ENCODE data around the gene ZNF586.
"Not testable (repeated sequence)": the region's sequence is repeated elsewhere in the genome, so short reads cannot be mapped to it uniquely, and the experiment has no call there.

ZNF586 gene

DNA sequence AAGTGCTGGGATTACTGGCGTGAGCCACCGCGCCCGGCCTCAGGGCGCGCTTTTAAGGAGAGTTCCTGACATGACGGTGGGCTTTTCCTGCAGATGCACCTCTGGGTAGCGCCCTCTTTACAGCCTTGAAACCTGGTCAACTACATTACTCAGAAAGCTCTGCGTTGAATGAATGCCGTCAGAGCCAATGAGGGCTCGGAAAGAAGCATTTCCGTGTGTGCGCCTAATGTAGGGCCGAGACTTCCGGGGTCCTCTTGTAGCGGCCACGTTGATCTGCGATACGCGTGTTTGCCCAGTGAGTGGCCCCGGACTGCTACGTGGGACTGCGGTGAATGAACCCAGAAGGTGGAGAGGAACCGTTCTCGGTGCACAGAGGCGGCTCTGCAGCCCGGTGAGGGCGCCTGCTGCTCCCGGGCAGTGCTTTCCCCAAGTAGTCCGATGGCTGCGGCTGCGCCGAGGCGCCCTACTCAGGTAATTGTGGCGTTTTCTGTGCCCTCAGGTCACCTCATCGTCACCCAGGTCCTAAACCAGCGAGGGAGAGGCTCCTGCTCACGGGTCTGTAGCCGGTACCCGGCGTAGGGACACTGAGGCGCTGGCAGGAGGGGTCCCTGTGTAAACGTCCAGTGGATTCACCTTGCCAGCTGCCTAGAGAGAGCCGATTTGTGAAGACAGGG lies 50.1 kb downstream of the ZNF586 start:
- H3K4me3 ChIP-seq (ENCODE audit: low read depth, low read length) = peak overlapping the region; percentile 100
- TF ChIP-seq, protein P1, sequence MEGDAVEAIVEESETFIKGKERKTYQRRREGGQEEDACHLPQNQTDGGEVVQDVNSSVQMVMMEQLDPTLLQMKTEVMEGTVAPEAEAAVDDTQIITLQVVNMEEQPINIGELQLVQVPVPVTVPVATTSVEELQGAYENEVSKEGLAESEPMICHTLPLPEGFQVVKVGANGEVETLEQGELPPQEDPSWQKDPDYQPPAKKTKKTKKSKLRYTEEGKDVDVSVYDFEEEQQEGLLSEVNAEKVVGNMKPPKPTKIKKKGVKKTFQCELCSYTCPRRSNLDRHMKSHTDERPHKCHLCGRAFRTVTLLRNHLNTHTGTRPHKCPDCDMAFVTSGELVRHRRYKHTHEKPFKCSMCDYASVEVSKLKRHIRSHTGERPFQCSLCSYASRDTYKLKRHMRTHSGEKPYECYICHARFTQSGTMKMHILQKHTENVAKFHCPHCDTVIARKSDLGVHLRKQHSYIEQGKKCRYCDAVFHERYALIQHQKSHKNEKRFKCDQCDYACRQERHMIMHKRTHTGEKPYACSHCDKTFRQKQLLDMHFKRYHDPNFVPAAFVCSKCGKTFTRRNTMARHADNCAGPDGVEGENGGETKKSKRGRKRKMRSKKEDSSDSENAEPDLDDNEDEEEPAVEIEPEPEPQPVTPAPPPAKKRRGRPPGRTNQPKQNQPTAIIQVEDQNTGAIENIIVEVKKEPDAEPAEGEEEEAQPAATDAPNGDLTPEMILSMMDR (IDR thresholded peaks at IDR 0.05; ENCODE audit: borderline replicate concordance, insufficient read depth, low read depth, low read length) = no peak

DNA sequence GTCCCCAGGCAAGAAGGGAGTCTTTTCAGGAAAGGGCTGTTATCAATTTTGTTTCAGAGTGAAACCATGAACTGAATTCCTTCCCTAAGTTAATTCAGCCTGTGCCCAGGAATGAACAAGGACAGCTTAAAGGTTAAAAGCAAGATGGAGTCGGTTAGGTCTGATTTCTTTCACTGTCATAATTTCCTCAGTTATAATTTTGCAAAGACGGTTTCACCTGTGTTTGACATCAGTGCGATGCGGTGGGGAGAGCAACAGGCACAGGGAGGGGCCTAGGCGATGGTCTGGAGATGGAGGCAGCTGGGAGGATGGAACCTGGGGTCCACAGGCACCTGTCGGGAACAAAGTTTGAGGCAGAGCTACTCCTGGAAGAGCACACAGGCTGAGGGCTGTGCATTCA lies 51.1 kb downstream of the ZNF586 start:
- H3K4me3 ChIP-seq (ENCODE audit: low read depth, low read length) = peak overlapping the region; percentile 100
- TF ChIP-seq, protein P1 (IDR thresholded peaks at IDR 0.05; ENCODE audit: borderline replicate concordance, insufficient read depth, low read depth, low read length) = no peak

DNA sequence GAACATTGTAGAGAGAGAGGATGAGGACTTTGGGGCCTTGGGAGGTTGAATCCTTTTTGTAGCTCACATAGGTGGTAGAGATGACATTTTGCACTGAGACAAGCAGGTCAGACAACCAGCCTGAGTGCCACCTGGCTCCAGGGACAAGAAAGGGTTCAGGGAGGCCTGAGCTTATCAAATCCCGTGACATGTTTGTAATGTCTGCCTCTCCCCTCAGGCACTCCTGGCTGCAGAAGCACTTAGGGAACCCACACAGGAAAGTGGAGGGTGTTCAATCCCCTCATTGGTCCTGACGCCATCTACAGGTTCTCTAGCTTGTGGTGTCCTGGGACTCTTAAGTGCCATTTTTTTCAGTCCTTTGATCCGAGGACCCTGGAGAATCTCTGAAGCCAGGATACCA lies 51.6 kb downstream of the ZNF586 start:
- not testable (repeated sequence) for H3K4me3 ChIP-seq (ENCODE audit: low read depth, low read length)

DNA sequence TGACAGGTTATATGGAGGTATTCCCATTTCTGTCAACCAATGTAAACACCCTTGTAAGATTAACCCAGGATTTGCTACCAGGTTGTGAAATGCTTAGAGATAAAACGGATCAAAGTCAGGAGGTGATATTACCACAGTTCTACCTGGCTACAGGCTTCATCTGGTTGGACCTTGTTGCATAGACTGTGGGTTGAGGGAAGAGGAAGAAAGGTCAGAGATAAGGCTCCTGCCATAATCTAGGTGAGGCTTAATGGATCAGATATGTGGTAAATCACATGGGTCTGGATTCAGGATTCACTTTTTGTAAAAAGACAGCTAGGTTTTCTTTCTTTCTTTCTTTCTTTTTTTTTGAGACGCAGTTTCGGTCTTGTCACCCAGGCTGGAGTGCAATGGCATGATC lies 52.0 kb downstream of the ZNF586 start:
- H3K4me3 ChIP-seq (ENCODE audit: low read depth, low read length) = not testable (repeated sequence)

DNA sequence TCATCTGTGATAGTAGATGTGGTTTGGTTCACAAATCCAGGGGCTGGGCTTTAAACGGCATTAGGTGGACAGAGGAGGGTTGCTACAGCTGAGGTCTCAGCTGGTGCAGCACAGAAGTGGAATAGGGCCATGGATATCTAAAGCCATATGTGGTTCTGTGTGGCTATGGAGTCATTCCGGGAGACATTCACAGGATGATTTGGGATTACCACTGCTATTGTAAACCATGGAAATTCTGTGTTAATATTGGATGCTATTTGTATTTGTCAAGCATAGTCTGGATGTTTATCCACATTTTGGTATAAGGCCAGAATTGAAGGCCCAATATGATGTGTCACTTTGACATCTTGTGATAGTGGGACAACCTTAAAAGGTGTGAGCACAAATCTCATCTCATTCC lies 53.7 kb downstream of the ZNF586 start:
- not testable (repeated sequence) for H3K4me3 ChIP-seq (ENCODE audit: low read depth, low read length)

DNA sequence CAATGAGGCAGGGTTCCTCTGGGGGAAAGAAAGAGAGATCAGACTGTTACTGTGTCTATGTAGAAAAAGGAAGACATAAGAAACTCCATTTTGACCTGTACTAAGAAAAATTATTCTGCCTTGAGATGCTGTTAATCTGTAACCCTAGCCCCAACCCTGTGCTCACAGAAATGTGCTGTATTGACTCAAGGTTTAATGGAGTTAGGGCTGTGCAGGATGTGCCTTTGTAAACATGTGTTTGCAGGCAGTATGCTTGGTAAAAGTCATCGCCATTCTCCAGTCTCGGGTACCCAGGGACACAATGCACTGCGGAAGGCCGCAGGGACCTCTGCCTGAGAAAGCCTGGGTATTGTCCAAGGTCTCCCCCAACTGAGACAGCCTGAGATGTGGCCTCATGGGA lies 54.1 kb downstream of the ZNF586 start:
- H3K4me3 ChIP-seq (ENCODE audit: low read depth, low read length) = not testable (repeated sequence)

DNA sequence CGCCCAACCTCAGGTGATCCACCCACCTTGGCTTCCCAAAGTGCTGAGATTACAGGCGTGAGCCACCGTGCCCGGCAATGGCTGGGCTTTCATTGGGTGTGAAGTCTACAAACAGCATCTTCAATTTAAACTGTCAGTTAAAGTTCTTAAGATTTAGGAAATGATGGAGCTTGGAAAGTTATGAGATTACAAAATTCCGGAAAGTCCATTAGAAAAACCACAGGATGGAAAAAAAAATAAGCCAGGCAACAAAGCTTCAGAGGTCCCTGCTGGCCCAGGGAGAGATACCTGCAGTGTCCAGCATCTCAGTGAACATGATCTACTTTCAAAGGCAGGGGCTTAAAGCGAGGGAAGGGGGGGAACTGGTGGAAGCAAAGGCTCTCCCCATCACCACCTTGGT lies 56.0 kb downstream of the ZNF586 start:
- H3K4me3 ChIP-seq (ENCODE audit: low read depth, low read length) = no peak overlapping the region
- TF ChIP-seq, protein P1 (IDR thresholded peaks at IDR 0.05; ENCODE audit: borderline replicate concordance, insufficient read depth, low read depth, low read length) = no peak

DNA sequence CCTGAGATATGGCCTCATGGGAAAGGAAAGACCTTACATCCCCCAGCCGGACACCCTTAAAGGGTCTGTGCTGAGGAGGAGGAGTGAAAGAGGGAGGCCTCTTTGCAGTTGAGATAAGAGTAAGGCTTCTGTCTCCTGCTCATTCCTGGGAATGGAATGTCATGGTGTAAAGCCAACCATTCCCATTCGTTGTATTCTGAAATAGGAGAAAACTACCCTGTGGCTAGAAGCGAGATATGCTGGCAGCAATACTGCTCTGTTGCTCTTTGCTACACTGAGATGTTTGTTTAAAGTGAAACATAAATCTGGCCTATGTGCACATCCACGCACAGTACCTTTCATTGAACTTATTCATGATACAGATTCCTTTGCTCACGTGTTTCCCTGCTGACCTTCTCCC lies 59.8 kb downstream of the ZNF586 start:
- no peak overlapping the region for H3K4me3 ChIP-seq (ENCODE audit: low read depth, low read length)

DNA sequence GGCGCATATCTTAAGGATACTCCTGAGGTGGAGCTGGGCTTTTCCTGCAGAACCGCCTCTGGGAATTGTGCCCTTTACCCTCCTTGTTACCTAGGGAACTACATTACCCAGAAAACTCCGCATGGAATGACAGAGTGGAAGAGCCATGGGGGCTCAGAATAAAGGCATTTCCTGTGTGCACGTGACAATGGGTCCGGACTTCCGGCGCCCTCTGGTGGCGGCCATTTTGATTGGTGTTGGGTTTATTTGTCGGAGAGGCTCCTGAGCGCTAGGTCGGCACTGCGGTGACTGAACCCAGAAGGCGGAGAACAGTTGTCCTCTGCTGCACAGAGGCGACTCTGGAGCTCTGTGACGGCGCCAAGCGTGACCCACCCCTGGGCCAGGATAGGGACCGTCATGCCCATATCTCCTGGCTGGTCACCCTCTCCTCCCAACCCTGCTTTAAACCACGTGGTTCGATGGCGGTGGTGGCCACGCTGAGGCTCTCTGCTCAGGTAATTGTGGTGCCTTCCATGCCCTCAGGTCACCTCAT lies 60.7 kb downstream of the ZNF586 start, which contains the start of gene ZNF587B:
TSS of gene ZNF587B (plus strand) at position 229 of the 532 bp plus-strand sequence. CDS start at position 459, 230 bp downstream.
- H3K4me3 ChIP-seq (ENCODE audit: low read depth, low read length) = no peak within 1 kb of the TSS
- TF ChIP-seq, protein P1 (IDR thresholded peaks at IDR 0.05; ENCODE audit: borderline replicate concordance, insufficient read depth, low read depth, low read length) = no peak

More for the DNA sequence above, 59.8 kb downstream of the ZNF586 start:
- TF ChIP-seq, protein P1 (IDR thresholded peaks at IDR 0.05; ENCODE audit: borderline replicate concordance, insufficient read depth, low read depth, low read length) = no peak

All from GM12875 (cell line).